Neural progenitor cell (in vitro differentiated cells): ENCODE data around the gene GRIN2D.
A peak's percentile ranks its signal among the peaks of the same experiment; 100 is the strongest.

Experiments used
- EZH2 ChIP-seq: fragments of 200-600 bp; sonication (generic); IDR thresholded peaks from 2 replicates; pipeline ENCODE4 v1.6.1; 2017; ENCODE audit warnings: antibody characterized with exemption, mild to moderate bottlenecking, moderate library complexity
- EZH2phosphoT487 ChIP-seq: fragments of 200-600 bp; sonication (generic); IDR thresholded peaks from 2 replicates; pipeline ENCODE4 v1.6.1; 2017; ENCODE audit warnings: antibody characterized with exemption
- TF ChIP-seq, protein P1 (sequence below): fragments of 200-600 bp; sonication (generic); IDR thresholded peaks from 2 replicates; pipeline ENCODE4 v1.5.1; 2017; ENCODE audit warnings: antibody characterized with exemption, mild to moderate bottlenecking

DNA sequence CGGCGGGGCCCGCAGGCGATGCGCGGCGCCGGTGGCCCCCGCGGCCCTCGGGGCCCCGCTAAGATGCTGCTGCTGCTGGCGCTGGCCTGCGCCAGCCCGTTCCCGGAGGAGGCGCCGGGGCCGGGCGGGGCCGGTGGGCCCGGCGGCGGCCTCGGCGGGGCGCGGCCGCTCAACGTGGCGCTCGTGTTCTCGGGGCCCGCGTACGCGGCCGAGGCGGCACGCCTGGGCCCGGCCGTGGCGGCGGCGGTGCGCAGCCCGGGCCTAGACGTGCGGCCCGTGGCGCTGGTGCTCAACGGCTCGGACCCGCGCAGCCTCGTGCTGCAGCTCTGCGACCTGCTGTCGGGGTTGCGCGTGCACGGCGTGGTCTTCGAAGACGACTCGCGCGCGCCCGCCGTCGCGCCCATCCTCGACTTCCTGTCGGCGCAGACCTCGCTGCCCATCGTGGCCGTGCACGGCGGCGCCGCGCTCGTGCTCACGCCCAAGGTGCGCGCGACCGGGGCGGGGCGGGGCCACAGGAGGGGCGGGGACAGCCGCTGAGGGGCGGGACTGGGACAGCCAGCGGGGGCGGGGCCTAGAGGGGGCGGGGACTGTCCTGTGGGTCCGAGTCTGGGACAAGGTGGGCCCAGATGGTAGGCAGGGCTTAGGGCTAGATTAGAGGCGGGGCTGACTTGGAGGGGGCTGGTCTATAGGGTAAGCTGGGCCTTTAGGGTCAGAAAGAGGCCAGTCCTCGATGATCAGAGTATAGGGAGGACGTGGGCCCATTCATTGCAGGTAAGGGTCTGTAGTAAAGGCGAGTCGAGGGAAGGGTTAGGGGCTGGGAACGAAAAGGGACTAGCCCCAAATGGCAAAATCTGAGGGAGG is 5.1 kb downstream of the GRIN2D start:
- TF ChIP-seq, protein P1, sequence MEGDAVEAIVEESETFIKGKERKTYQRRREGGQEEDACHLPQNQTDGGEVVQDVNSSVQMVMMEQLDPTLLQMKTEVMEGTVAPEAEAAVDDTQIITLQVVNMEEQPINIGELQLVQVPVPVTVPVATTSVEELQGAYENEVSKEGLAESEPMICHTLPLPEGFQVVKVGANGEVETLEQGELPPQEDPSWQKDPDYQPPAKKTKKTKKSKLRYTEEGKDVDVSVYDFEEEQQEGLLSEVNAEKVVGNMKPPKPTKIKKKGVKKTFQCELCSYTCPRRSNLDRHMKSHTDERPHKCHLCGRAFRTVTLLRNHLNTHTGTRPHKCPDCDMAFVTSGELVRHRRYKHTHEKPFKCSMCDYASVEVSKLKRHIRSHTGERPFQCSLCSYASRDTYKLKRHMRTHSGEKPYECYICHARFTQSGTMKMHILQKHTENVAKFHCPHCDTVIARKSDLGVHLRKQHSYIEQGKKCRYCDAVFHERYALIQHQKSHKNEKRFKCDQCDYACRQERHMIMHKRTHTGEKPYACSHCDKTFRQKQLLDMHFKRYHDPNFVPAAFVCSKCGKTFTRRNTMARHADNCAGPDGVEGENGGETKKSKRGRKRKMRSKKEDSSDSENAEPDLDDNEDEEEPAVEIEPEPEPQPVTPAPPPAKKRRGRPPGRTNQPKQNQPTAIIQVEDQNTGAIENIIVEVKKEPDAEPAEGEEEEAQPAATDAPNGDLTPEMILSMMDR: no peak
- TF ChIP-seq EZH2 (peak; percentile 43), EZH2phosphoT487 (no peak)
